GM11168 (cell line): ENCODE data around the gene AFP.

Source experiments
- in situ Hi-C: fragments of 300-500 bp; cut with MboI; formaldehyde crosslinking; loops from one replicate; pipeline ENCODE4 v1.12.0; 2022; ENCODE audit warnings: low sequenced_read_pairs; ENCODE audit not compliant: unreplicated experiment

The AFP gene

DNA sequence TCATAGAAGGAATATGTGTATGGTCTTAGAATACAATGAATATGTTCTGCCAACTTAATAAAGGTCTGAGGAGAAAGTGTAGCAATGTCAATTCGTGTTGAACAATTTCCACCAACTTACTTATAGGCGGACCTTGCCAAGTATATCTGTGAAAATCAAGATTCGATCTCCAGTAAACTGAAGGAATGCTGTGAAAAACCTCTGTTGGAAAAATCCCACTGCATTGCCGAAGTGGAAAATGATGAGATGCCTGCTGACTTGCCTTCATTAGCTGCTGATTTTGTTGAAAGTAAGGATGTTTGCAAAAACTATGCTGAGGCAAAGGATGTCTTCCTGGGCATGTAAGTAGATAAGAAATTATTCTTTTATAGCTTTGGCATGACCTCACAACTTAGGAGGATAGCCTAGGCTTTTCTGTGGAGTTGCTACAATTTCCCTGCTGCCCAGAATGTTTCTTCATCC is 22.7 kb upstream of the AFP start:
- in situ Hi-C loops, result no loop called here

DNA sequence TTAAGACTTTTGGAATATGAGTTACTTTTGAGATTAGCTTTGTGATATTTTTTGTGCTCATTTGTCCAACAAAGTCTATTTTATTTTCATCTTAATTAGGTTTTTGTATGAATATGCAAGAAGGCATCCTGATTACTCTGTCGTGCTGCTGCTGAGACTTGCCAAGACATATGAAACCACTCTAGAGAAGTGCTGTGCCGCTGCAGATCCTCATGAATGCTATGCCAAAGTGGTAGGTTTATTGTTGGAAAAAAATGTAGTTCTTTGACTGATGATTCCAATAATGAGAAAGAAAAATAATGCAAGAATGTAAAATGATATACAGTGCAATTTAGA is 21.1 kb upstream of the AFP start:
- in situ Hi-C loops, result no loop called here

DNA sequence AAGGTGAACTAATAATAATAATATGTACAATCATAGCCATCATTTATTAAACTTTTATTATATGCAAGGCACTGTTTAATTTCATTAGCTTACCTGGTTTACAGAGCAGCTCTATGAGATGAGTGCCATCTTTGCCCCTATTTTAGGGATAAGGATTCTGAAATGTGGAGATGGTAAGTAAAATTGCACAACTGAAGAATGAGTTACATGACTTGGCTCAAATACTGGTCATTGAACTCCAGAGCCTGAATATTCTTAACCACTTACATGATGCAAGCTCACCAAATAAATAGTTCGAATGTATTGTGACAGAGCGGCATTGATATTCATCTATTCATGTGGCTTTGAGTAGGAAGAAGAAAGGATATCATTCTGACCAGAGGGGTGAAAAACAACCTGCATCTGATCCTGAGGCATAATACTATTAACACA is 20.2 kb upstream of the AFP start:
- in situ Hi-C loops, result no loop called here

DNA sequence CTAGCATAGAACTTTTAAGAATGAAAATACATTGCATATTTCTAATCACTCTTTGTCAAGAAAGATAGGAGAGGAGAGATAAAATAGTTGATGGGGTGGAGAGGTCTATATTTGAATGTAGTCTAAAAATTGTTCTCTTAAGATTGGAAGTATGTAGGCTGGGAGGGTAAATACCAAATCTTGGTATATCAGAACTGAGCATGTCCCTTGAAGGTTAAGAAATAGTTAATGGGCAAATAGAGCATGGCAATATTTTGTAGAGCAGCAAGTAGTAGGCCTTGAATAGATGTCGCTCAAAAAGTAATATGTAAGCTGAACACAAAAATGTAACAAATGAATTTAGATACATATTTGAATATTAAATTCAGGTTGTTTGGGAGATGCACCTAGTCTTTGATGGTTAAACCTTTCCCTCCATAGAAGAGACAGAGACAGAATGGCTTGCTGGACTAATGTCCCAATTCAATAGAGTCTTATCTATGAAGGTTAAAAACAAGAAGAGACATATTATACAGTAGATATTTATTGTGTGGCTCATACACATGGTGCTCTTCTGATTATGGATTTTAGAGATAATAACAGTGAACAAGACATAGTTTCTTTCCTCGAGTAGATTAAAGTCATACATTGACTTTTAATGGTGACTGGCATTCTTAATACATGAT is 19.5 kb upstream of the AFP start:
- in situ Hi-C loops, result no loop called here

DNA sequence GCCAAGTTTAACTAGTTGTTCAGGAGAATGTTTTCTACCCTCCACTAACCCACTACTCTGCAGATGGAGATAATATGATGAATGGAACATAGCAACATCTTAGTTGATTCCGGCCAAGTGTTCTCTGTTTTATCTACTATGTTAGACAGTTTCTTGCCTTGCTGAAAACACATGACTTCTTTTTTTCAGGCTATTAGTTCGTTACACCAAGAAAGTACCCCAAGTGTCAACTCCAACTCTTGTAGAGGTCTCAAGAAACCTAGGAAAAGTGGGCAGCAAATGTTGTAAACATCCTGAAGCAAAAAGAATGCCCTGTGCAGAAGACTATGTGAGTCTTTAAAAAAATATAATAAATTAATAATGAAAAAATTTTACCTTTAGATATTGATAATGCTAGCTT is 18.7 kb upstream of the AFP start:
- in situ Hi-C loops, result no loop called here

DNA sequence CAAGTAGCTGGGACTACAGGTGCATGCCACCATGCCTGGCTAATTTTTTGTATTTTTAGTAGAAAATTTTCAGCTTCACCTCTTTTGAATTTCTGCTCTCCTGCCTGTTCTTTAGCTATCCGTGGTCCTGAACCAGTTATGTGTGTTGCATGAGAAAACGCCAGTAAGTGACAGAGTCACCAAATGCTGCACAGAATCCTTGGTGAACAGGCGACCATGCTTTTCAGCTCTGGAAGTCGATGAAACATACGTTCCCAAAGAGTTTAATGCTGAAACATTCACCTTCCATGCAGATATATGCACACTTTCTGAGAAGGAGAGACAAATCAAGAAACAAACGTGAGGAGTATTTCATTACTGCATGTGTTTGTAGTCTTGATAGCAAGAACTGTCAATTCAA is 18.0 kb upstream of the AFP start:
- in situ Hi-C loops, result no loop called here

DNA sequence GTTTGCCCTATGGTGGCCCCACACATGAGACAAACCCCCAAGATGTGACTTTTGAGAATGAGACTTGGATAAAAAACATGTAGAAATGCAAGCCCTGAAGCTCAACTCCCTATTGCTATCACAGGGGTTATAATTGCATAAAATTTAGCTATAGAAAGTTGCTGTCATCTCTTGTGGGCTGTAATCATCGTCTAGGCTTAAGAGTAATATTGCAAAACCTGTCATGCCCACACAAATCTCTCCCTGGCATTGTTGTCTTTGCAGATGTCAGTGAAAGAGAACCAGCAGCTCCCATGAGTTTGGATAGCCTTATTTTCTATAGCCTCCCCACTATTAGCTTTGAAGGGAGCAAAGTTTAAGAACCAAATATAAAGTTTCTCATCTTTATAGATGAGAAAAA is 17.3 kb upstream of the AFP start:
- in situ Hi-C loops, result no loop called here

DNA sequence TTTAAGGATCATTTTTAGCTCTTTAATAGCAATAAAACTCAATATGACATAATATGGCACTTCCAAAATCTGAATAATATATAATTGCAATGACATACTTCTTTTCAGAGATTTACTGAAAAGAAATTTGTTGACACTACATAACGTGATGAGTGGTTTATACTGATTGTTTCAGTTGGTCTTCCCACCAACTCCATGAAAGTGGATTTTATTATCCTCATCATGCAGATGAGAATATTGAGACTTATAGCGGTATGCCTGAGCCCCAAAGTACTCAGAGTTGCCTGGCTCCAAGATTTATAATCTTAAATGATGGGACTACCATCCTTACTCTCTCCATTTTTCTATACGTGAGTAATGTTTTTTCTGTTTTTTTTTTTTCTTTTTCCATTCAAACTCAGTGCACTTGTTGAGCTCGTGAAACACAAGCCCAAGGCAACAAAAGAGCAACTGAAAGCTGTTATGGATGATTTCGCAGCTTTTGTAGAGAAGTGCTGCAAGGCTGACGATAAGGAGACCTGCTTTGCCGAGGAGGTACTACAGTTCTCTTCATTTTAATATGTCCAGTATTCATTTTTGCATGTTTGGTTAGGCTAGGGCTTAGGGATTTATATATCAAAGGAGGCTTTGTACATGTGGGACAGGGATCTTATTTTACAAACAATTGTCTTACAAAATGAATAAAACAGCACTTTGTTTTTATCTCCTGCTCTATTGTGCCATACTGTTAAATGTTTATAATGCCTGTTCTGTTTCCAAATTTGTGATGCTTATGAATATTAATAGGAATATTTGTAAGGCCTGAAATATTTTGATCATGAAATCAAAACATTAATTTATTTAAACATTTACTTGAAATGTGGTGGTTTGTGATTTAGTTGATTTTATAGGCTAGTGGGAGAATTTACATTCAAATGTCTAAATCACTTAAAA is 16.6 kb upstream of the AFP start:
- in situ Hi-C loops, result no loop called here

DNA sequence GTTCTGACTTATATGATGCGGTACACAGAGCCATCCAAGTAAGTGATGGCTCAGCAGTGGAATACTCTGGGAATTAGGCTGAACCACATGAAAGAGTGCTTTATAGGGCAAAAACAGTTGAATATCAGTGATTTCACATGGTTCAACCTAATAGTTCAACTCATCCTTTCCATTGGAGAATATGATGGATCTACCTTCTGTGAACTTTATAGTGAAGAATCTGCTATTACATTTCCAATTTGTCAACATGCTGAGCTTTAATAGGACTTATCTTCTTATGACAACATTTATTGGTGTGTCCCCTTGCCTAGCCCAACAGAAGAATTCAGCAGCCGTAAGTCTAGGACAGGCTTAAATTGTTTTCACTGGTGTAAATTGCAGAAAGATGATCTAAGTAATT is 15.4 kb upstream of the AFP start:
- in situ Hi-C loops, result no loop called here

DNA sequence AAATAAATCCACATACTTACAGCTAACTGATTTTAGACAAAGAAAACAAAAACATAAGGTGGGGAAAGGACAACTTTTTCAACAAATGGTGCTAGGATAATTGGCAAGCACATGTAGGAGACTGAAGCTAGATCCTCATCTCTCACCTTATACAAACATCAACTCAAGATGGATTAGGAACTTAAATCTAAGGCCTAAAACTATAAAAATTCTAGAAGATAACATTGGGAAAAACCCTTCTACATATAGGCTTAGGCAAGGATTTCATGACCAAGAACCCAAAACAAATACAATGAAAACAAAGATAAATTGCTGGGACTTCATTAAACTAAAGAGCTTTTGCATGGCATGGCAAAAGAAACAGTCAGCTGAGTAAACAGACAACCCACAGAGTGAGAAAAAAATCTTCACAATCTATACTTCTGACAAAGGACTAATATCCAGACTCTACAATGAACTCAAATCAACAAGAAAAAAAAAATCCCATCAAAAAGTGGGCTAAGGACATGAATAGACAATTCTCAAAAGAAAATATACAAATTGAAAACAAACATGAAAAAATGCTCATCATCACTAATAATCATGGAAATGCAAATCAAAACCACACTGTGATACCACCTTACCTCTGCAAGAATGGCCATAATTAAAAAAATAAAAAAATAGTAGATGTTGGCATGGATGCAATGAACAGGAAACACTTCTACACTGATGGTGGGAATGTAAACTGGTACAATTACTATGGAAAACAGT is 14.1 kb upstream of the AFP start:
- in situ Hi-C loops, result no loop called here

DNA sequence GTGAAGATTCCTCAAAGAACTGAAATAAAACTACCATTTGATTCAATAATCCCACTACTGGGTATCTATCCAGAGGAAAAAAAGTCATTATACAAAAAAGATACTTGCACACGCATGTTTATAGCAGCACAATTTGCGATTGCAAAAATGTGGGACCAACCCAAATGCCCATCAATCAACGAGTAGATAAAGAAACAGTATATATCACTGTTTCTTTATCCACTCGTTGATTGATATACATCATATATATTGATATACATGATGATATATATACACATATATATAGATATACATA is 13.6 kb upstream of the AFP start:
- in situ Hi-C loops, result no loop called here

DNA sequence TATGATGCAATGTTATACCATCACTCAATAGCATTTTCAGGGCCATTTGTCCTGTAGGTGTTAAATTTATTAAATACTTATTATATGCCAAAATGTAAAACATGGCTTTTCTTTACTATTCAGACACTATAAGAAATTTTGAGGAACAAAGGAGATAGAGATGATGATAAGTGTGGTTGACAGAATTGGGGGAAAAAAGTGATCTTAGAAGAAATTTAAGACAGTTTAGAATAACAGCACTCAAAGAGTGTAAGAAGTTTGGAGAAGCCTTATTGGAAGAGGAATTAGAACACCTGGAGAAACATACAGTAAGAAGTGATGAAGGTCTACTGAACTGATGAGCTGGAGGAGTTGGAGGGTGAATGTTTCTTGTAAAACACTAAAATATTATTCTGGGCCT is 12.8 kb upstream of the AFP start:
- in situ Hi-C loops, result no loop called here

DNA sequence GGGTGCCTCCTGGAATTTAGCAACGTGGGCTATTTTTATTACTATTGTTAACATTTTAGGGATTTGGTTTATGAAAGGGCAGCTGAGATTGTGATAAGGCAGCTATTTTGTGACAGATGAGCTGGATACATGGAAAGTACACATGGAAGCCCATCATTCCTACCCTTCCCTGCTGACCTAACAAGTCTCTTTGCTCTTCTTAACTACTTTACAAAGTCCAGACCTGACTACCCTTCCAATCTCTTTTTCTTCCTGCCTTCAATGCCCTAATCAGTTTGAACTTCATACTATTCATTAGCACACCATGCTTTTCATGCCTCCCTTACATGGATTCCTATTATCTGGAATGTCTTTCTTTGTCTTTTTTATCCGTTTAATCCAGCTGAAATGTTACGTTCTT is 9.4 kb upstream of the AFP start:
- in situ Hi-C loops, result no loop called here

DNA sequence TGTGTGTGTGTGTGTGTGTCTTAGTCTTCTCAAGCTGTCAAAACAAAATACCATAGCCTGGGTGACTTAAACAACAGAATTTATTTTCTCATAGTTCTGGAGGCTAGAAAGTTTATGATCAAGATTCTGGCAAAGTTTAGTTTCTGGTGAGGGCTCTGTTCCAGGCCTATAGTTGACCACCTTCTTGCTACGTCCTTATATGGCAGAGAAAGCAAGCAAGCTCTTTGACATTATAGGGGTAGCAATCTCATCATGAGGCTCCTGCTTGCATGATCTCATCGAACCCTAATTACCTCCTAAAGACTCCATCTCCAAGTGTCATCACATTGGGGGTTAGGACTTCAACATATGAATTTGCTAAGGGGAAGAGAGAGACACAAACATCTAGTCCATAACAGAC is 6.9 kb upstream of the AFP start:
- in situ Hi-C loops, result no loop called here

DNA sequence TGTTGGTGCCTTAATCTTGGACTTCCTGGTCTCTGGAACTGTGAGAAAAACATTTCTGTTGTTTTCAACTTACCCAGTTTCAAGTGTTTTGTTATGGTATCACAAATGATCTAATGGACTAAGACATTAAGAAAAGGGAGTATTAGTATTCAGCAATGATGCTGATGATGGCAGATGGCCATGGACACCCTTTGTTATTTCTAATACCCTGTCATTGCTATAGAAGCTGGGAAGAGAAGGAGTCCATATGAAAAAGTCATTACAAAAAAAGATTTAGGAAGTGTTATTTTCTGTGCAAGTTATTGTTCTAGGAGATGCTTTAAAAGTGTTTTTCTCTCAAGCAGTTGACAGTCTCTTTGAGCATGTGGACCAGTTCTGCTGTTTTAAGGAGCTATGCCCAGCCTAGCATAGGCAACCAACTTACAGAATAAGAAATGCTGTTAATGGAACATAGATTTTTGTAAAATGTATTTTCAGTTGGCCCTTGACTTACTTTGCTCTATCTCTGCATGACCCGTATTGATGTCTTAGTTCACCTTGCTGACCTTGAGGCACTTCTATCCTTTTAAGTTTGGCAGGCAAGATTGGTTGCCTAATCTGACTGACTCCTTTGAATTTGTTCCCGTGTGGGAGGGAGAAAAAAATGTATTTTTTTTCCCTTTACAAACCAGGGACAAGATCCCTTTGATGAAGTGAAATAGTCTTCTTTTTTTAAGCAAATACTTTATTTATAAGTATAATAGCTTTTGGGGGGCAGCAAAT is 6.0 kb upstream of the AFP start:
- in situ Hi-C loops, result no loop called here

DNA sequence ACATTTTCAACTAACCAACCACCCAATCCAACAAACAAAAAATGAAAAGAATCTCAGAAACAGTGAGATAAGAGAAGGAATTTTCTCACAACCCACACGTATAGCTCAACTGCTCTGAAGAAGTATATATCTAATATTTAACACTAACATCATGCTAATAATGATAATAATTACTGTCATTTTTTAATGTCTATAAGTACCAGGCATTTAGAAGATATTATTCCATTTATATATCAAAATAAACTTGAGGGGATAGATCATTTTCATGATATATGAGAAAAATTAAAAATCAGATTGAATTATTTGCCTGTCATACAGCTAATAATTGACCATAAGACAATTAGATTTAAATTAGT is 4.2 kb upstream of the AFP start:
- in situ Hi-C loops, result no loop called here

DNA sequence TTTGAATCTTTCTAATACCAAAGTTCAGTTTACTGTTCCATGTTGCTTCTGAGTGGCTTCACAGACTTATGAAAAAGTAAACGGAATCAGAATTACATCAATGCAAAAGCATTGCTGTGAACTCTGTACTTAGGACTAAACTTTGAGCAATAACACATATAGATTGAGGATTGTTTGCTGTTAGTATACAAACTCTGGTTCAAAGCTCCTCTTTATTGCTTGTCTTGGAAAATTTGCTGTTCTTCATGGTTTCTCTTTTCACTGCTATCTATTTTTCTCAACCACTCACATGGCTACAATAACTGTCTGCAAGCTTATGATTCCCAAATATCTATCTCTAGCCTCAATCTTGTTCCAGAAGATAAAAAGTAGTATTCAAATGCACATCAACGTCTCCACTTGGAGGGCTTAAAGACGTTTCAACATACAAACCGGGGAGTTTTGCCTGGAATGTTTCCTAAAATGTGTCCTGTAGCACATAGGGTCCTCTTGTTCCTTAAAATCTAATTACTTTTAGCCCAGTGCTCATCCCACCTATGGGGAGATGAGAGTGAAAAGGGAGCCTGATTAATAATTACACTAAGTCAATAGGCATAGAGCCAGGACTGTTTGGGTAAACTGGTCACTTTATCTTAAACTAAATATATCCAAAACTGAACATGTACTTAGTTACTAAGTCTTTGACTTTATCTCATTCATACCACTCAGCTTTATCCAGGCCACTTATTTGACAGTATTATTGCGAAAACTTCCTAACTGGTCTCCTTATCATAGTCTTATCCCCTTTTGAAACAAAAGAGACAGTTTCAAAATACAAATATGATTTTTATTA is 3.6 kb upstream of the AFP start:
- in situ Hi-C loops, result no loop called here

DNA sequence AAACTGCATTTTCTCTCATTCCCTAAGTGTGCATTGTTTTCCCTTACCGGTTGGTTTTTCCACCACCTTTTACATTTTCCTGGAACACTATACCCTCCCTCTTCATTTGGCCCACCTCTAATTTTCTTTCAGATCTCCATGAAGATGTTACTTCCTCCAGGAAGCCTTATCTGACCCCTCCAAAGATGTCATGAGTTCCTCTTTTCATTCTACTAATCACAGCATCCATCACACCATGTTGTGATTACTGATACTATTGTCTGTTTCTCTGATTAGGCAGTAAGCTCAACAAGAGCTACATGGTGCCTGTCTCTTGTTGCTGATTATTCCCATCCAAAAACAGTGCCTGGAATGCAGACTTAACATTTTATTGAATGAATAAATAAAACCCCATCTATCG is 2.9 kb upstream of the AFP start:
- in situ Hi-C loops, result no loop called here

DNA sequence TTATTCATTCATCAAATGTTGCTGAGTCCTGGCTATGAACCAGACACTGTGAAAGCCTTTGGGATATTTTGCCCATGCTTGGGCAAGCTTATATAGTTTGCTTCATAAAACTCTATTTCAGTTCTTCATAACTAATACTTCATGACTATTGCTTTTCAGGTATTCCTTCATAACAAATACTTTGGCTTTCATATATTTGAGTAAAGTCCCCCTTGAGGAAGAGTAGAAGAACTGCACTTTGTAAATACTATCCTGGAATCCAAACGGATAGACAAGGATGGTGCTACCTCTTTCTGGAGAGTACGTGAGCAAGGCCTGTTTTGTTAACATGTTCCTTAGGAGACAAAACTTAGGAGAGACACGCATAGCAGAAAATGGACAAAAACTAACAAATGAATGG is 1.7 kb upstream of the AFP start:
- in situ Hi-C loops, result no loop called here
